ENCODE measurements around the gene DGKQ. TPM values are rescaled to one million over a fixed set of nuclear protein-coding genes. Genes with fewer than 3 reads are reported as not detected.

The DGKQ gene
- total and polyA plus RNA-seq, 2 of the 13 experiments (the other 11 are each of a cell fraction or from before 2014, with no cell fraction given): 4.5 to 7.2 TPM

DNA sequence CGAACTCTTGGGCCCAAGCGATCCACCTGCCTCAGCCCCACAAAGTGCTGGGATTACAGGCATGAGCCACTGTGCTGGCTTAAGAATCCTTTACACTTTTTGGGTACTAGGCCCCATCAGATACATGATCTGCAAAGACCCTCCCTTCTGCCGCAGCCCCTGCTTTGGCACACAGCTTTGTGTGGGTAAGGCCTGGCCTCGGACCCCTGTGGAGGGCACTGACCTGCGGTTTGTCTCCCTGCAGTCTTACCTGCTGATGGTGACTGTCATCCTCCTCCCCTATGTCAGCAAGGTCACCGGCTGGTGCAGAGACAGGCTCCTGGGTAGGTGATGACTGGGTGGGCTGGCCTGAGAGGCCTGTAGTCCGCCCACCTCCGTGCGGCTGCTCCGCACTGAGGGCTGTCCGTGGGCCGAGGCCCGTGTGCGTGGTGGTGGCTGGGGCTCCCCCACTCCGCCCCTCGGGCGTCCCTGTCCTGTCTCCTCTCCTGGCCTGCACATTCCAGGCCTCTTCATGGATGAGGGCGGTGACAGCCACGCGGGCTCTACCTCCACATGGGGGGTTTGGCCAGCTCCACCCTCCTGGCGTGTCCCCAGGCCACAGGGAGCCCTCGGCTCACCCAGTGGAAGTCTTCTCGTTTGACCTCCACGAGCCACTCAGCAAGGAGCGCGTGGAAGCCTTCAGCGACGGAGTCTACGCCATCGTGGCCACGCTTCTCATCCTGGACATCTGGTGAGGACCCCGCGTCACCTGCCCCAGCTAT lies 18.0 kb downstream of the DGKQ start:
- in situ Hi-C loops (cut with HindIII; ENCODE audit: extremely low pct_ligation_motif_present, low pct_unique_long_range_greater_than_20kb): no loop called here
- intact Hi-C loops (cut with micrococcal nuclease; ENCODE audit: unreplicated experiment): no loop called here
- Histone ChIP-seq H3K27ac (ENCODE audit: extremely low read length, insufficient read depth, low read length) (no peak overlapping the region), H3K4me1 (ENCODE audit: insufficient read depth, low read length) (no peaks in the 10 kb centered on the region), H3K36me3 (replicated peaks in 1 of 2; ENCODE audit: control insufficient read depth in 1 of 2, insufficient read depth in 2 of 2, low read length in 2 of 2) (no peaks in the 10 kb centered on the region), H3K4me3 (replicated peaks in 1 of 3; ENCODE audit: insufficient read depth in 1 of 3, low read depth in 2 of 3, low read length in 3 of 3) (no peak overlapping the region), H3K79me2 (ENCODE audit: insufficient read depth, low read length) (no peaks in the 10 kb centered on the region), H3K9me3 (ENCODE audit: low read length) (no peaks in the 10 kb centered on the region), H3K27me3 (ENCODE audit: control insufficient read depth in 1 of 2, insufficient read depth in 2 of 2, low read length in 2 of 2) (no peaks in the 10 kb centered on the region), H3K9ac (ENCODE audit: insufficient read depth, low read depth, low read length) (no peak overlapping the region), H2AFZ (ENCODE audit: low read length) (no peak overlapping the region), H4K20me1 (ENCODE audit: insufficient read depth, low read length) (no peaks in the 10 kb centered on the region), H3K4me2 (ENCODE audit: low read depth, low read length) (no peak overlapping the region)
- ATAC-seq (no peak), DNase-seq (ENCODE audit: low spot score) (no peak), FAIRE-seq (no peak)
- WGBS (ENCODE audit: low lambda C conversion rate): 92% methylated on average over 32 of the region's 33 CpGs
- ChIA-PET POLR2A (no interaction called here), CTCF (ENCODE audit: low intra/inter-chr PET ratio, low total read pairs) (no interaction called here)
- no TSS peak for BruUV-seq (replicated peaks)
- no peak for TF ChIP-seq ZNF777 (CRISPR knock-in tag; IDR thresholded peaks at IDR 0.05)
- TF ChIP-seq FOXA1 (IDR thresholded peaks at IDR 0.05): no peak
- no peak for TF ChIP-seq FOXA1 (CRISPR knock-in tag; IDR thresholded peaks at IDR 0.05)
- TF ChIP-seq ZNF503 (CRISPR knock-in tag; IDR thresholded peaks at IDR 0.05): no peak
- no peak for TF ChIP-seq ZNF124 (CRISPR knock-in tag; IDR thresholded peaks at IDR 0.05)
- no peak for TF ChIP-seq TBP (CRISPR knock-in tag; IDR thresholded peaks at IDR 0.05)
- TF ChIP-seq, protein P1, sequence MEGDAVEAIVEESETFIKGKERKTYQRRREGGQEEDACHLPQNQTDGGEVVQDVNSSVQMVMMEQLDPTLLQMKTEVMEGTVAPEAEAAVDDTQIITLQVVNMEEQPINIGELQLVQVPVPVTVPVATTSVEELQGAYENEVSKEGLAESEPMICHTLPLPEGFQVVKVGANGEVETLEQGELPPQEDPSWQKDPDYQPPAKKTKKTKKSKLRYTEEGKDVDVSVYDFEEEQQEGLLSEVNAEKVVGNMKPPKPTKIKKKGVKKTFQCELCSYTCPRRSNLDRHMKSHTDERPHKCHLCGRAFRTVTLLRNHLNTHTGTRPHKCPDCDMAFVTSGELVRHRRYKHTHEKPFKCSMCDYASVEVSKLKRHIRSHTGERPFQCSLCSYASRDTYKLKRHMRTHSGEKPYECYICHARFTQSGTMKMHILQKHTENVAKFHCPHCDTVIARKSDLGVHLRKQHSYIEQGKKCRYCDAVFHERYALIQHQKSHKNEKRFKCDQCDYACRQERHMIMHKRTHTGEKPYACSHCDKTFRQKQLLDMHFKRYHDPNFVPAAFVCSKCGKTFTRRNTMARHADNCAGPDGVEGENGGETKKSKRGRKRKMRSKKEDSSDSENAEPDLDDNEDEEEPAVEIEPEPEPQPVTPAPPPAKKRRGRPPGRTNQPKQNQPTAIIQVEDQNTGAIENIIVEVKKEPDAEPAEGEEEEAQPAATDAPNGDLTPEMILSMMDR (CRISPR knock-in tag; IDR thresholded peaks at IDR 0.05): no peak
- no peak for TF ChIP-seq SAP130 (CRISPR knock-in tag; IDR thresholded peaks at IDR 0.05; ENCODE audit: low read depth)
- no peak for TF ChIP-seq ELF1 (CRISPR knock-in tag; IDR thresholded peaks at IDR 0.05)
- TF ChIP-seq HHEX (CRISPR knock-in tag; IDR thresholded peaks at IDR 0.05): no peak
- TF ChIP-seq SP1 (IDR thresholded peaks at IDR 0.05): no peak
- TF ChIP-seq SP1 (CRISPR knock-in tag; IDR thresholded peaks at IDR 0.05): no peak
- TF ChIP-seq ZBTB25 (CRISPR knock-in tag; IDR thresholded peaks at IDR 0.05): no peak
- no peak for TF ChIP-seq YY1 (IDR thresholded peaks at IDR 0.05; ENCODE audit: insufficient read depth, insufficient replicate concordance, low read depth, low read length)
- TF ChIP-seq, protein P2, sequence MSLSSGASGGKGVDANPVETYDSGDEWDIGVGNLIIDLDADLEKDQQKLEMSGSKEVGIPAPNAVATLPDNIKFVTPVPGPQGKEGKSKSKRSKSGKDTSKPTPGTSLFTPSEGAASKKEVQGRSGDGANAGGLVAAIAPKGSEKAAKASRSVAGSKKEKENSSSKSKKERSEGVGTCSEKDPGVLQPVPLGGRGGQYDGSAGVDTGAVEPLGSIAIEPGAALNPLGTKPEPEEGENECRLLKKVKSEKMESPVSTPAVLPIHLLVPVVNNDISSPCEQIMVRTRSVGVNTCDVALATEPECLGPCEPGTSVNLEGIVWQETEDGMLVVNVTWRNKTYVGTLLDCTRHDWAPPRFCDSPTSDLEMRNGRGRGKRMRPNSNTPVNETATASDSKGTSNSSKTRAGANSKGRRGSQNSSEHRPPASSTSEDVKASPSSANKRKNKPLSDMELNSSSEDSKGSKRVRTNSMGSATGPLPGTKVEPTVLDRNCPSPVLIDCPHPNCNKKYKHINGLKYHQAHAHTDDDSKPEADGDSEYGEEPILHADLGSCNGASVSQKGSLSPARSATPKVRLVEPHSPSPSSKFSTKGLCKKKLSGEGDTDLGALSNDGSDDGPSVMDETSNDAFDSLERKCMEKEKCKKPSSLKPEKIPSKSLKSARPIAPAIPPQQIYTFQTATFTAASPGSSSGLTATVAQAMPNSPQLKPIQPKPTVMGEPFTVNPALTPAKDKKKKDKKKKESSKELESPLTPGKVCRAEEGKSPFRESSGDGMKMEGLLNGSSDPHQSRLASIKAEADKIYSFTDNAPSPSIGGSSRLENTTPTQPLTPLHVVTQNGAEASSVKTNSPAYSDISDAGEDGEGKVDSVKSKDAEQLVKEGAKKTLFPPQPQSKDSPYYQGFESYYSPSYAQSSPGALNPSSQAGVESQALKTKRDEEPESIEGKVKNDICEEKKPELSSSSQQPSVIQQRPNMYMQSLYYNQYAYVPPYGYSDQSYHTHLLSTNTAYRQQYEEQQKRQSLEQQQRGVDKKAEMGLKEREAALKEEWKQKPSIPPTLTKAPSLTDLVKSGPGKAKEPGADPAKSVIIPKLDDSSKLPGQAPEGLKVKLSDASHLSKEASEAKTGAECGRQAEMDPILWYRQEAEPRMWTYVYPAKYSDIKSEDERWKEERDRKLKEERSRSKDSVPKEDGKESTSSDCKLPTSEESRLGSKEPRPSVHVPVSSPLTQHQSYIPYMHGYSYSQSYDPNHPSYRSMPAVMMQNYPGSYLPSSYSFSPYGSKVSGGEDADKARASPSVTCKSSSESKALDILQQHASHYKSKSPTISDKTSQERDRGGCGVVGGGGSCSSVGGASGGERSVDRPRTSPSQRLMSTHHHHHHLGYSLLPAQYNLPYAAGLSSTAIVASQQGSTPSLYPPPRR (CRISPR knock-in tag; IDR thresholded peaks at IDR 0.05; ENCODE audit: borderline replicate concordance): no peak
- no peak for TF ChIP-seq HOXA3 (CRISPR knock-in tag; IDR thresholded peaks at IDR 0.05)
- no peak for TF ChIP-seq RFX3 (CRISPR knock-in tag; IDR thresholded peaks at IDR 0.05)
- no peak for TF ChIP-seq XRCC5 (optimal IDR thresholded peaks at IDR 0.05; ENCODE audit: low read length)
